ENCODE results near the gene HDAC4. TPM values are rescaled to one million over a fixed set of nuclear protein-coding genes. Genes with fewer than 3 reads are reported as not detected.

Gene HDAC4
- total and polyA plus RNA-seq, 12 donors: 3.7 to 40.0 (median 25.5) TPM

DNA sequence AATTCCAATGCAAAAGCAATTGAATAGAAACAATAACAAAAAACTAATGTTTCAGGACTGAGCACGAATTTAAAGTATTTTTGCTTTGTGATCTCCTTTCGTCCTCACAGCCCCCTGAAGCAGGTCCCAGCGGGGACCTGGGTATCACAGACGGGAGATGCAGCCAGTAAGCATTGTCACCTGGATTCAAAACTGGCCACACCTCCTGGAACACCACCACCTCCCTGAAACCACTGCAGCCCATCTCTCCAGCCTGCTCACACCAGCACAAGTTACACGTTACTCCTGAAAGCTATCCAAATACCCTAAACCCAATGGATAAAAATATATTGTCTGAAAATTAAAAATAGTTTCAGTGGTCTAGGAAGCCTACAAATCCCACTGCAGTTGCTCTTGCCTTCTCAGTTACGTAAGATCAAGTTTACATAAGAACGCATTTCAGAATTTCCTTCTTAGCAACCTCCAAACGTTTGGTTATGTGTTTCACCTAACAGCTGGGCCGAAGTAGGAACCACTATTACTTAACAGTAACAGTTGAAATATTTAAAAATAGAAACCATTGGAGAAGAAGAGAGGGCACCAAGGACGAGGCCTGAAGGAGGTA is 178.0 kb downstream of the HDAC4 start:
- DNase-seq (no peak), ATAC-seq (peak in 2 of 8 donors; percentile 4 to 11)
- H3K27ac ChIP-seq: peak overlapping the region; percentile 40 to 89 (median 86)
- intact Hi-C loops (cut with DNase I): loop anchor here in 3 of 10 donors (5.0 to 10.0 kb wide), 3 partner anchors 69 to 172 kb away; no protein-coding TSS in a partner anchor
- peaks cover 36 to 81% (median 70%) of the 10 kb centered on the region in 9 donors for H3K4me1 ChIP-seq
- no peaks in the 10 kb centered on the region for H3K27me3 ChIP-seq
- TF ChIP-seq, protein P1, sequence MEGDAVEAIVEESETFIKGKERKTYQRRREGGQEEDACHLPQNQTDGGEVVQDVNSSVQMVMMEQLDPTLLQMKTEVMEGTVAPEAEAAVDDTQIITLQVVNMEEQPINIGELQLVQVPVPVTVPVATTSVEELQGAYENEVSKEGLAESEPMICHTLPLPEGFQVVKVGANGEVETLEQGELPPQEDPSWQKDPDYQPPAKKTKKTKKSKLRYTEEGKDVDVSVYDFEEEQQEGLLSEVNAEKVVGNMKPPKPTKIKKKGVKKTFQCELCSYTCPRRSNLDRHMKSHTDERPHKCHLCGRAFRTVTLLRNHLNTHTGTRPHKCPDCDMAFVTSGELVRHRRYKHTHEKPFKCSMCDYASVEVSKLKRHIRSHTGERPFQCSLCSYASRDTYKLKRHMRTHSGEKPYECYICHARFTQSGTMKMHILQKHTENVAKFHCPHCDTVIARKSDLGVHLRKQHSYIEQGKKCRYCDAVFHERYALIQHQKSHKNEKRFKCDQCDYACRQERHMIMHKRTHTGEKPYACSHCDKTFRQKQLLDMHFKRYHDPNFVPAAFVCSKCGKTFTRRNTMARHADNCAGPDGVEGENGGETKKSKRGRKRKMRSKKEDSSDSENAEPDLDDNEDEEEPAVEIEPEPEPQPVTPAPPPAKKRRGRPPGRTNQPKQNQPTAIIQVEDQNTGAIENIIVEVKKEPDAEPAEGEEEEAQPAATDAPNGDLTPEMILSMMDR (IDR thresholded peaks at IDR 0.05): no peak
- WGBS, 2 donors: 48 to 49% methylated on average over 10 of the region's 10 CpGs
- no peaks in the 10 kb centered on the region for H3K9me3 ChIP-seq
- peak overlapping the region in 1 of 10 donors; percentile 36 for H3K4me3 ChIP-seq
- no peaks in the 10 kb centered on the region for H3K36me3 ChIP-seq

GRCh38 chr2:239222312-239222660 is 178.5 kb downstream of the HDAC4 start:
- DNase-seq (no peak), ATAC-seq (peak in 7 of 8 donors; percentile 27 to 51 (median 43))
- peaks cover 32 to 81% (median 65%) of the 10 kb centered on the region in 9 donors for H3K4me1 ChIP-seq
- no peaks in the 10 kb centered on the region for H3K36me3 ChIP-seq
- intact Hi-C loops (cut with DNase I): loop anchor here in 3 of 10 donors (5.0 to 10.0 kb wide), 3 partner anchors 70 to 173 kb away; no protein-coding TSS in a partner anchor
- TF ChIP-seq, protein P1 (IDR thresholded peaks at IDR 0.05): no peak
- H3K4me3 ChIP-seq: peak overlapping the region in 5 of 10 donors; percentile 15 to 36 (median 22)
- H3K27me3 ChIP-seq: no peaks in the 10 kb centered on the region
- 49 to 55% methylated on average over 2 of the region's 2 CpGs for WGBS, 2 donors
- H3K27ac ChIP-seq: peak overlapping the region; percentile 66 to 89 (median 86)
- H3K9me3 ChIP-seq: no peaks in the 10 kb centered on the region

- peaks cover 29 to 81% (median 55%) of the 10 kb centered on the region in 9 donors for H3K4me1 ChIP-seq
- peak in 1 of 8 donors; percentile 4 for ATAC-seq
Measured at GRCh38 chr2:239220981-239221396, 179.8 kb downstream of the HDAC4 start.

DNA sequence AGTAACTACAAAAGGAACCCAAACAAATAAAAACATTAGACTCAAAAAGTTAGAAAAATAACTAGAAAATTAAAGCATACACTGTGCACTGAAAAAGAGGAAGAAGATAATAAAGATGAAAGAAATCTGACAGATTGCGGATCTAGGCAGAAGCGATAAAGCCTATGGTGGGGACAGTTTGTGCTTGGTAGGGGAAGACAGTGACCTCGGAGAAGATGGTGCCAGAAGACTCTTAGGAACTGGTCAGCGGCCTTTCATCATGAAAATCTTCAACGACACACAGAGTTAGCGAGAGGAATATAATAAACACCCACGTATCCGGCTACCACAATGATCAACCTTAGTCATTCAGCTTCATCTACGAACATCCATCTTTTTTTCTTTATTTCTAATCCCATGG is 180.5 kb downstream of the HDAC4 start:
- H3K27me3 ChIP-seq: no peaks in the 10 kb centered on the region
- 95 to 96% methylated on average over 9 of the region's 9 CpGs for WGBS, 2 donors
- H3K4me3 ChIP-seq: no peak overlapping the region
- TF ChIP-seq, protein P1 (IDR thresholded peaks at IDR 0.05): no peak
- no peaks in the 10 kb centered on the region for H3K36me3 ChIP-seq
- peak overlapping the region in 3 of 10 donors; percentile 85 to 86 (median 86) for H3K27ac ChIP-seq
- no peaks in the 10 kb centered on the region for H3K9me3 ChIP-seq
- intact Hi-C loops (cut with DNase I): loop anchor here in 3 of 10 donors (5.0 to 10.0 kb wide), 3 partner anchors 72 to 174 kb away; no protein-coding TSS in a partner anchor
- DNase-seq: no peak
- no peak for ATAC-seq
- peaks cover 26 to 76% (median 49%) of the 10 kb centered on the region in 9 donors for H3K4me1 ChIP-seq

More at GRCh38 chr2:239220981-239221396, 179.8 kb downstream of the HDAC4 start:
- intact Hi-C loops (cut with DNase I): loop anchor here in 3 of 10 donors (5.0 to 10.0 kb wide), 3 partner anchors 71 to 174 kb away; no protein-coding TSS in a partner anchor
- Histone ChIP-seq H3K4me3 (no peak overlapping the region), H3K9me3 (no peaks in the 10 kb centered on the region), H3K27ac (peak overlapping the region; percentile 66 to 89 (median 86)), H3K27me3 (no peaks in the 10 kb centered on the region), H3K36me3 (no peaks in the 10 kb centered on the region)
- no peak for DNase-seq
- 97 to 98% methylated on average over 15 of the region's 15 CpGs for WGBS, 2 donors
- TF ChIP-seq, protein P1 (IDR thresholded peaks at IDR 0.05): no peak
